HG03025 (cell line): ENCODE results near the gene CITED1.

Source experiments
- ATAC-seq: cut with Tn5 transposase; IDR thresholded peaks from one replicate; pipeline ENCODE4 v1.9.1; 2021; ENCODE audit warnings: mild to moderate bottlenecking, moderate library complexity; ENCODE audit not compliant: unreplicated experiment, low FRiP score

CITED1 gene

DNA sequence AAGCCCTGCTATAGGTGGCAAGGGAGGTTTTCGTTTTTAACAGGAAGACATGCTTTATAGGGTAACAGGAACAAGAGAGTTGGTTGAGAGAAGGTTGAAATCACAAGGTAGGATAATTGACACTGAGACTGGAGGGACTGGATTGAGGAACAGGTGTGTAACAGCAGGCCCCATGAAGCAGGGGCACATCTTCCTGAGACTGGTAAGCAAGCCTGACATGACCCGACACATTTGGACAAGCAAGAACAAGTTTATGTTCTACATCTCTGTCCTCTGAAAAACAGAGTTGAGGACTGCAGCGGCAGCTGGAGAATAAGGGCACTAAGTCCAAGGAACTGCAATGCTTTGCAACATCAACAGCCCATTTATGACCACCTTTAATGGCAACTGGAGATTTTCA, 33.9 kb downstream of the CITED1 start:
- no peak for ATAC-seq

DNA sequence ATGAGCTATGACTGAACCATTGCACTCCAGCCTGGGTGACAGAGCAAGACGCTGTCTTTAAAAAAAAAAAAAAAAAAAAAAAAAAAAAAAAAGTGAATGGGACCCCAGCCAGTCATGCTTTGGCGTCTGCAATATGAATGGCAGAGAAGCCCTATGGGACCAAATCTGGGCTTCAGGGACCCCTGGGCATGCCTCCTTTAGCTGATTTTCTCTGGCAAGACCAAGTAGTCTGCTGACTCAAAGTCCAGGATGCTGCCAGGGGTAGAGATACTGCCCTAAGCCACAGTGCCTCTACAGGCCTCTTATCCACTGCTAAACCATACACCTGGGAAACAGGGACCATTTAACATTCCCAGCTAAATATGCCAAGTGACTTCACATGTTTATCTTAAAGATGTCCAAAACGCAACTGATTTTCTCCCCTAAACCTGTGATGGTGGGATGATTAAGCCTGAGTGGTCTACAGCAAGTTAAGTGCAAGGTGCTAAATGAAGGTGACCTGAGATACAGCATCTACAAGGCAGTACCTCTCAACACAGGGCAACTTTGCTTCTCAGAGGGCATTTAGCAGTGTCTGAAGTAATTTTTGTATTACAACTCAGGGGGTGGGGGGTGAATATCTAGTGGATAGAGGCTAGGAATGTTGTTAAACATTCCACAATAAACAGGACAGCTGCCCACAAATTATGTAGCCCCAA, 34.5 kb downstream of the CITED1 start:
- ATAC-seq = no peak

DNA sequence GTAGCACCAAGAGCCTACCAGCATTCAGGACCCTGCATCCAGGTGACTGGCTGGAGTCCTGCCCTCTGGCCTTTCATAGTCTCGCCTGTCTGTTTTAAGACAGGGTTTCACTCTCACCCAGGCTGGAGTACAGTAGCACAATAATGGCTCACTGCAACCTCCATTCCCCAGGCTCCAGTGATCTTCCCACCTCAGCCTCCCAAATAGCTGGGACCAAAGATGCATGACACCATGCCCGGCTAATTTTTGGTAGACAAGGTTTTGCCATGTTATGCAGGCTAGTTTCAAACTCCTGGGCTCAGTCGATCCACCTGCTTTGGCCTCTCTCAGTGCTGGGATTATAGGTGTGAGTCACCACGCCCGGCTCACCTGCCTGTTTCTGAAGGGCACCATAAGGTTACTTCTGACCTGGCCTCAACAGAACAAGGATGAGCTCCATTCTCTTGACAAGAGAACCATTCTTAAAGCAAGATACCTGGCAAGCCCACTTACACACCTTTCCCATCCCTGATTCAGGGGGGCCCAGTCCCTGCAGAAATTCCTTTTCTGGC, 35.3 kb downstream of the CITED1 start:
- ATAC-seq = no peak

DNA sequence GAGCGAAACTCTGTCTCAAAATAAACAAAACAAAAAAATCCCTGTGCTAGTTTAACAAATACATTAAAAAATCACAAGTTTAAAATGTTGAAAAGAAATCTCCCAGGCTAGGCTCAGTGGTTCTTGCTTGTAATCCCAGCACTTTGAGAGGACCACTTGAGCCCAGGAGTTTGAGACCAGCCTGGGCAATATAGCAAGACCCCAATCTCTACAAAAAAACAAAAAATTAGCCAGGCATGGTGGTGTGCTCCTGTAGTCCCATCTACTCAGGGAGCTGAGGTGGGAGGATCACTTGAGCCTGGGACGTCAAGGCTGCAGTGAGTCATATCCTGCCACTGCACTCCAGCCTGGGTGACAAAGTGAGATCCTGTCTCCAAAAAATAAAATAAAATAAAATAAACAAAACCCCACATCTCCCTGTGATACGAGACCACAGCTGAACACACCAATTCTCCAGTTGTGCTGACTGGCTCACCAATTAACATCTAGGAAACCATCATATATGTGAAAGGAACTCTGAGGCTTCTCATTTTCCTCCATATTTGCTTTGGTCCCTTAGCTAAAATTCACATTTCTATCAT, 36.0 kb downstream of the CITED1 start:
- ATAC-seq = no peak

DNA sequence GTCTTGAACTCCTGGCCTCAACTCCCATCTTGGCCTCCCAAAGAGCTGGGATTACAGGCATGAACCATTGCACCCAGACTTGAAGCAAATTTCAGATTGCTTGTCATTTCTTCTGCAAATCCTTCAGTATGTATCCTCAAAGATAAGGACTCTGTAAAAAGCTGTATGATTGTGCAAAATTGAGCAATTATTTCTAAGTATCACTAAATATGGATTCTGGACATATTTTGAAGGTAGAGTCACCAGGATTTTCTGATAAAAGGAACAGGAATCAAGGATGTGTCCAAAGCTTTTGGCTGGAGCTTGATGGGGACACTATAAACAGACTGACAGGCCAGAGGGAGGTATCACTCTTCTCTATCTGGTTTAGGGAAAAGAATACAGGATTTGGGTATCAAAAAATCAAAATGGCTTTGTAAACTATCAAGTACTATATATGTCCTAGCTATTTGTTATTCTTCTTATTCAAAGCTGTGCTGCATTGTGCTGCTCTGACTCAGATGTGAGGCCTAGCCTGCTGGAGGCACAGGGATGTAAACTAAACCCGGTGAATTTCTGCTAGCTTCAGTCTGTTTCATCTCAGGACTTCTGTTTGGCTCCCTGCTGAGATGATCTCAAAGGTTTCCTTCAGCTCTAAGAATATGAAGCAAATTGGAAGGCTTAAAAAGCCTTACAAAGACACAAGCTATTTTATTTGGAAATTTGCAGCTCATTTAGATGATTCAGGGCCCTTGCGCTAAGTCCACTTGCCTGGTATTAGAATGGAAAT, 36.9 kb downstream of the CITED1 start:
- no peak for ATAC-seq

DNA sequence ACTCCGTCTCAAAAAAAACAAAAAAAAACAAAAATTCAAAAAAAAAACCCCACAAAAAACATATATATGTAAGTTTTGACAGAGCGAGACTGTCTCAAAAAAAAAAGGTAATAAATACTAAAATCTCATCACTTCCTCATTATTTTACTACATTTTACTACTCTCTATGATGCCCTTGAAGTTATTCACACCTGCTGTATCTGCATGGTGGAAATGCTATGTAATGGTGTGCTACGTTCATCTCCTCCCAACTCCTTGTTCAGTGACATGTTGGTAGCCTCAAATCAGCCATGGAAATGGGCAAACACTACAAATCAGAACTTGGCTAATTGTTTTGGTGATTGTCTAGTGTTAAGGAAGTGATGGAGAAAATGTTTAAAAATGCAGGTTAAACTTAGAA, 40.5 kb downstream of the CITED1 start:
- no peak for ATAC-seq

DNA sequence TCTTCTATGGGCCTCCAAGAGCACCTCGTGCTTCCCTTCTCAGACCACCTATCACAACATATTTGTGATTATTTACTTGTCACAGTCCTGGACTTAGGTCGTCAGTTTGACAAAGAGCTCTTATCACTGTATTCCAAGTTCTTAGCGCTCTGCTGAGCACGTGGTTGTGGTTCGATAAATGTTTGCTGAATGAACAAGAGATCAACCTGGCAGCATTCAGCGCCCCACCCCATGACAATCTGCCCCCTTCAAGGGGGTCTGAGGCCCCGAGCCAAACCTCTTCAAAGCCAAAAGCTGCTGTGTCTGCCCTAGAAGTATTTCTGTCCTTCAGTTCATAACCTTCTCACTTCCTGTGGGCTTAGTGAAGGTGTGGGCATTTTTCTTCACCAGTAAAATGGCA, 43.6 kb downstream of the CITED1 start:
- ATAC-seq = no peak

DNA sequence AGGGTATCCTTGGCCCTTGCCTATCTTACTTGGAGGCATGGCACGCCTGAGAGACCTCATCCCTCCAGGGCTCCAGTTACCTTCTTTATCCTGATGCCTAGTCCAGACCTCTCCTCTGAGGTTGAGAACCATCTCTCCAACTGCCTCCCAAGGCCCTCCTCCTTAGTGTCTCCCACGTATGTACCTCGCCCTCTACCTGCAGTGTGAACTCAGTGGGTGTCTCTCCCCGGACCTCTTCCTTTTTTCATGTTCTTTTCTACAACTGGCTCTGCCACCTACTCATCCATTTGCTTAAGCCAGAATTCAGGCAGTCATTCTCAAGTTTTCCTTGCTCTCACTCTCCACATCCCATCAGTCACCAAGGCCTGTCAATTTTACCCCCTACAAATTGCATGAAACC, 45.3 kb downstream of the CITED1 start:
- ATAC-seq = no peak

DNA sequence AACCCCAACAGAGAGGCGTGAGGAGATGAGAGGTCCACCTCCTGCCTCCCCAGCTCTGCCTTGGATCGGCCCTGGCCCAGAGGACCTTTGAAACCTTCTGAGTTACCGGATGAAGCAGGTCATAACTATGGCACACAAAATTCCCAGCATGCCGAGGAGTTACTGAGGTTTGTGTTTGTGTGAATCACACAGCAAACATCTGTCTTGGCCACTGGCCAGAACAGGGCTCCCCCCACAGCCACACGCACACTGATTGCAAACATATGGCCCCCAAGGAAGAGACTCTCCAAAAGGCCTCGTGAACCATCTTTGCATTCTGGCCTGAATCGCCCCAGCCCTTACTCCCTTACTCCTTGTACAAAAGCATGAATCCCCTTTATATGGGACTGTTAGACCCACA, 47.5 kb downstream of the CITED1 start:
- ATAC-seq = no peak

DNA sequence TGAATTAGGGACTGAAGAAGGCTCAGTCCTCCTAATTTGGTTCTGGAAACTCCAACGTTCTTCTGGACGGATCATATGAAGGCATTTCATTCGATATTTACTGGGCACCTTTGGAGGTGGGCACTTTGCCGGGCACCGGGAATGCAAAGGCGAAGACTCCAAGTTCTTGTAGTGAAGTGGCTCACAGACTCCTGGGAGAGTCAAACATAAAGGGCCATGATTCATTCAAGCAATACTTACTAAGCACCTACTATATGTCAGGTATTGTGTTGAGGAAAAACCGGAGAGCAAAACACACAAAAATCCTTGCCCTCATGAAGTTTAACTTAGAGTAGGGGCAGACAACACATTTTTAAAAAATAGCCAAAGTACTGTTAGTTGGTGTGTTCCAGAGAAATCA, 49.9 kb downstream of the CITED1 start:
- ATAC-seq = no peak

DNA sequence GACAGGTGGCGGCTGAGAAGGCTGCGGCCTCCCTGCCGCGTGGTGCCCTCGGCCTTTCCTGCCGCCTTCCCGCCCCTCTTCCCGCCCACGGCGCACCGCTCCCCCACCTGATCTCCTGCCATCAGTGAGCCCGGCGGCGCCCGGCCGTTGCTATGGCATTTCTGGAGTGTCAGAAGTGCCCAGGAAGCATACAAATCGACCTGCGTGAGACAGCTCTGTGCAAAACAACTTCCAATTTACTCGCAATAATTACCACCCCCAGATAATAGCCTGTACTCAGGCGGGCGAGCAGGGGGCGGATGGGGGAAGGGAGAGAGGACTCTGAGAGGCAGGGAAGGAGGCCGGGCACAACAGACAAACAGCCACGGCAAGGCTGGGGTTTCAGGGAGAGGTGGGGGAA, 50.3 kb downstream of the CITED1 start:
- ATAC-seq = no peak

DNA sequence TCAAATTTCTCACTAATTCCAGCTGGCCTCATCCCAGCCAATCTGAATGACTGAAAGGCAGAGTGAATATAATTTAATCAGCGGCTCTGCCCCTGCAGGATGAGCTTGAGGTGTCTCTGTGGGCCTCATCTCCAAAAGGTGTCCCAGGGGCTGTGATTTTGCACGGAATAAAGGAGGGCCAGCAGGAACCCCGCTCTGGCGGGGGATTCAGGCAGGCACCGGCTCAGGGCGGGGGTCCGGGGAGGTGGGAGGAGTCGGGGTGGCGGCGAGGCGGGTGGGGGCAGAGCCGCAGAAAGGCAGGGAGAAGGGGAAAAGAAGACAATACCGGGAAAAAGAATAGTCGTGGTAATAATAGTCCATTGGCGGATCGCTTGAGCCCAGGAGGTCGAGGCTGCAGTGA, 50.9 kb downstream of the CITED1 start:
- no peak for ATAC-seq

DNA sequence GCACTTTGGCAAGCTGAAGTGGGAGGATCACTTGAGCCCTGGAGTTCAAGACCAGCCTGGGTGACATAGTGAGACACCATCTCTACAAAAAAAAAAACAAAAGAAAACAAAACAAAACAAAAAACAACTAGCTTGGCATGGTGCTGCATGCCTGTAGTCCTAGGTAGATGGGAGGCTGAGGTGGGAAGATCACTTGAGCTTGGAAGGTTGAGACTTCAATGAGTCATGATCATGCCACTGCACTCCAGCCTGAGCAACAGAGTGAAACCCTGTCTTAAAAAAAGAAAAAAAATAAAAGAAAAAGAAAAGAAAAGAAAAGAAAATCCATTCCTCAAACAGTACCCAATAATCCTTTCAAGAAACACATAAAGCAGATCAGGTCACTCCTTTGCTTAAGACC, 52.0 kb downstream of the CITED1 start:
- no peak for ATAC-seq
